BJ (cell line): ENCODE results near the gene CCDC9B. TPM values are rescaled to one million over a fixed set of nuclear protein-coding genes. Genes with fewer than 3 reads are reported as not detected.

Source experiments
- CTCF ChIA-PET: fragments of 350-600 bp; formaldehyde crosslinking; extraction: SDS; loops from one replicate; lab custom pipeline; 2021; ENCODE audit warnings: antibody characterized with exemption, inconsistent platforms; lab: Yijun Ruan, JAX
- POLR2A ChIA-PET: fragments of 300-600 bp; sonication (Branson Sonifier 250); formaldehyde crosslinking; extraction: SDS; loops from one replicate; lab custom pipeline; 2021; ENCODE audit warnings: antibody characterized with exemption; lab: Charles Lee
- DNase-seq: peaks from one replicate; pipeline ENCODE4 v3.0.0-alpha.2; 2011; ENCODE audit warnings: low read depth
- H3K27me3 ChIP-seq: 2 replicates; pipeline ENCODE4 v1.6.0; 2011; ENCODE audit warnings: low read length; ENCODE audit not compliant: control insufficient read depth, insufficient read depth
- H3K36me3 ChIP-seq: 2 replicates; pipeline ENCODE4 v1.5.1; 2011; ENCODE audit warnings: low read length; ENCODE audit not compliant: control insufficient read depth, insufficient read depth
- H3K4me3 ChIP-seq: 2 replicates; pipeline ENCODE4 v1.5.1; 2011; ENCODE audit warnings: low read depth, mild to moderate bottlenecking, control low read depth, low read length
- polyA plus RNA-seq: library from polyadenylated mRNA; depleted of rRNA; stranded (reverse); fragments of >200 nt; gene quantifications from 2 replicates; pipeline ENCODE4 v1.2.3, GENCODE V29; 2011
- TF ChIP-seq, protein P1 (sequence below): IDR thresholded peaks from 2 replicates; pipeline ENCODE4 v1.5.1; 2011; ENCODE audit warnings: low read depth, mild to moderate bottlenecking, control low read depth, inconsistent platforms, low read length, moderate library complexity; ENCODE audit not compliant: insufficient read depth

The CCDC9B gene
- polyA plus RNA-seq, 1 experiment = 5.0 TPM

DNA sequence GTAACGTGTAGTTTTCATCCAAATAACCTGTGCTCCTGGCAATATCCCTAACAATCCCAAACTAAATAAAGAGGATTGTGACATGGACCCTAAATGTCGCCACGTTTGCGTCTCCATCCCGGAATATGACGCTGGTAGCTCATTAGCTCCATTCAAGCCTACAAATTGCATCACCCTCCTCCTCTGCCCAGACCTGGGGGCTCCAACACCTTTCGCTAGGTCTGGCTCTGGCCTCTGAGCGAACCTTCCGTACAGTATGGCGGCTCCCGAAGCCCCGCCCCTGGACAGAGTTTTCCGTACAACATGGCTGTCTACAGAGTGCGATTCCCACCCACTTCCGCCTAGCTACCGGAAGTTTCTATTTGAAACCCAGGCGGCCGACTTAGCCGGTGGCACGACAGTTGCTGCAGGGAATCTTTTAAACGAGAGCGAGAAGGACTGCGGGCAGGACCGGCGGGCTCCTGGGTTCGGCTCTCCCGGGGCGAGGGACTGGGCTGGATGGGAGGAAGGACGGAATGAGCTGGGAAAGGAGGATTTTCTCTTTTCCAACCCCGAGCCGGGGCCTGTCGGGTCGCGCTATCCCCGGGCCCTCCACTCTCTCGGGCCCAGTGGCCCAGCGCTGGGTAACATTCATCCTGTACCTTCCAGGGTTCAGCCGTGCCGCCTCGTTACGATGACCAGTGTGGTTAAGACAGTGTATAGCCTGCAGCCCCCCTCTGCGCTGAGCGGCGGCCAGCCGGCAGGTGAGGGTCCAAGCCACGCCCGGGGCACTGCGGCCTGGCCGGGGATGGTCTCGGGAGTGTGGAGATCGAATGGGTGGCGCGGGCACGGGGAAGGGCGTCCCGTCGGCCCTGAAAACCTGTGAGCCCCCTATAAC, 42.1 kb upstream of the CCDC9B start, which contains the start of gene KNSTRN:
KNSTRN (plus strand) TSS at position 142 of the 877 bp plus-strand sequence; CDS start at position 257, 115 bp downstream.
- DNase-seq = peak; percentile 39
- TF ChIP-seq, protein P1, sequence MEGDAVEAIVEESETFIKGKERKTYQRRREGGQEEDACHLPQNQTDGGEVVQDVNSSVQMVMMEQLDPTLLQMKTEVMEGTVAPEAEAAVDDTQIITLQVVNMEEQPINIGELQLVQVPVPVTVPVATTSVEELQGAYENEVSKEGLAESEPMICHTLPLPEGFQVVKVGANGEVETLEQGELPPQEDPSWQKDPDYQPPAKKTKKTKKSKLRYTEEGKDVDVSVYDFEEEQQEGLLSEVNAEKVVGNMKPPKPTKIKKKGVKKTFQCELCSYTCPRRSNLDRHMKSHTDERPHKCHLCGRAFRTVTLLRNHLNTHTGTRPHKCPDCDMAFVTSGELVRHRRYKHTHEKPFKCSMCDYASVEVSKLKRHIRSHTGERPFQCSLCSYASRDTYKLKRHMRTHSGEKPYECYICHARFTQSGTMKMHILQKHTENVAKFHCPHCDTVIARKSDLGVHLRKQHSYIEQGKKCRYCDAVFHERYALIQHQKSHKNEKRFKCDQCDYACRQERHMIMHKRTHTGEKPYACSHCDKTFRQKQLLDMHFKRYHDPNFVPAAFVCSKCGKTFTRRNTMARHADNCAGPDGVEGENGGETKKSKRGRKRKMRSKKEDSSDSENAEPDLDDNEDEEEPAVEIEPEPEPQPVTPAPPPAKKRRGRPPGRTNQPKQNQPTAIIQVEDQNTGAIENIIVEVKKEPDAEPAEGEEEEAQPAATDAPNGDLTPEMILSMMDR = no peak
- Histone ChIP-seq H3K36me3 (peaks cover 5% of the 10 kb centered on the region), H3K4me3 (peak within 1 kb of the TSS; percentile 91), H3K27me3 (no peaks in the 10 kb centered on the region)
- ChIA-PET CTCF (interaction anchor here (1.0 to 5.9 kb wide), 3 partner anchors 15 to 39 kb away, joined by 3 to 33 read pairs (median 3); no protein-coding TSS in a partner anchor), POLR2A (interaction anchor here (1.0 kb wide), 1 partner anchor 15 kb away, joined by 3 read pairs; no protein-coding TSS in a partner anchor)

GRCh38 chr15:40381818-40382529, 41.2 kb upstream of the CCDC9B start:
- Histone ChIP-seq H3K36me3 (peaks cover 5% of the 10 kb centered on the region), H3K27me3 (no peaks in the 10 kb centered on the region), H3K4me3 (no peak overlapping the region)
- TF ChIP-seq, protein P1 = no peak
- no peak for DNase-seq
- POLR2A ChIA-PET = interaction anchor here (1.0 kb wide), 1 partner anchor 14 kb away, joined by 3 read pairs; no protein-coding TSS in a partner anchor
- CTCF ChIA-PET = interaction anchor here (1.0 to 5.9 kb wide), 4 partner anchors 14 to 38 kb away, joined by 3 to 33 read pairs (median 3); no protein-coding TSS in a partner anchor

DNA sequence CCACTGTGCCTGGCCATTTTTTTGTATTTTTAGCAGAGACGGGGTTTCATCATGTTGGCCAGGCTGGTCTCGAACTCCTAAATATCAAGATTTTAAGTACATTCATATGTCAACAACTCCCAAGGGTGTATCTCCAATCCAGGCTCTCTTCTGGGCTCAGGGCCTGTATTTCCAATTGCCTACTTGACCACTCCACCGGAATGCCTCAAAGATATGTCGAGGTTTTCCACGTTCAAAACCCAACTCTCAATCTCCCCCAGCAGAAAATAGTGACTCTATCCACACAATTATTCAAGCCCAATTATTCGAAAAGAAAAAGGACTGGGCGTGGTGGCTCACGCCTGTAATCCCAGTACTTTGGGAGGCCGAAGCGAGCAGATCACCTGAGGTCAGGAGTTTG, 39.9 kb upstream of the CCDC9B start:
- Histone ChIP-seq H3K27me3 (no peaks in the 10 kb centered on the region), H3K4me3 (no peak overlapping the region), H3K36me3 (no peaks in the 10 kb centered on the region; the same call in 1 of the 2 replicates)
- DNase-seq = no peak
- ChIA-PET CTCF (interaction anchor here (1.5 to 5.9 kb wide), 3 partner anchors 13 to 102 kb away, joined by 5 to 33 read pairs (median 6); no protein-coding TSS in a partner anchor), POLR2A (no interaction called here)
- TF ChIP-seq, protein P1 = no peak

- TF ChIP-seq, protein P1 = no peak
- ChIA-PET POLR2A (no interaction called here), CTCF (interaction anchor here (0.5 to 5.9 kb wide), 4 partner anchors 12 to 101 kb away, joined by 3 to 33 read pairs (median 6); partner anchors contain the start of gene CHST14)
- Histone ChIP-seq H3K27me3 (no peaks in the 10 kb centered on the region), H3K36me3 (no peaks in the 10 kb centered on the region; the same call in 1 of the 2 replicates), H3K4me3 (no peak overlapping the region)
- peak; percentile 85 for DNase-seq
Measured at GRCh38 chr15:40379853-40380252, 39.1 kb upstream of the CCDC9B start.
